ENCODE results near the gene KLHL36. TPM values are rescaled to one million over a fixed set of nuclear protein-coding genes. Genes with fewer than 3 reads are reported as not detected.
"Not testable (repeated sequence)": the region's sequence is repeated elsewhere in the genome, so short reads cannot be mapped to it uniquely, and the experiment has no call there.

KLHL36 gene
- total RNA-seq, 2 donors from 2014 or later: 49.7 to 62.7 TPM

DNA sequence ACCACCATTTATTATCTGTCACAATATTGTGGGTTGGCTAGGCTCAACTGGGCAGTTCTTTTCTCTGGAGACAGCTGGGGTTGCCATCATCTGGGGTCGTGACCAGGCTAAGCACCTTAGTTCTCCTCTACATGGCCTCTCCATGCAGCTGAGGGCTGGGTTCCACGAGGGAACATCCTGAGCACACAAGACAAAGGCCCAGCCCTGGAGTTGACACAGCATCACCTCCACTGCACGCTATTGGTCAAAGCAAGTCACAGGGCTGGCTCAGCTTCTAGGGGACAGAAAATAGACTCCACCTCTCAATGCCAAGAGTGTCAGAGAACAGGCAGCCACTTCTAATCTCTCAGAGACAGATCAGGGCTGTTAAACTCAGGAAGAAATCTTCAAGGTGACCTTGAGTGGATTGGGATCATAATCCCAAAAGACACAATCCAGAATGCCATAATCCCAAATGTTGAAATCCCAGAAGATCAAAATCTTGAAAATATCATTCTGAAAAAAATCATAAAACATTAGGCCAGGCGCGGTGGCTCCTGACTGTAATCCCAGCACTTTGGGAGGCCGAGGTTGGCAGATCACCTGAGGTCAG is 38.5 kb downstream of the KLHL36 start:
- H3K27me3 ChIP-seq: no peaks in the 10 kb centered on the region
- H3K9ac ChIP-seq (ENCODE audit: low read depth in 2 of 2, low read length in 2 of 2): no peak overlapping the region
- no peak for DNase-seq
- no peaks in the 10 kb centered on the region for H3K36me3 ChIP-seq
- no peaks in the 10 kb centered on the region for H3K9me3 ChIP-seq
- H3K4me1 ChIP-seq: no peaks in the 10 kb centered on the region
- TF ChIP-seq CTCF (IDR thresholded peaks at IDR 0.05): no peak
- no peak overlapping the region for H3K27ac ChIP-seq
- no peak overlapping the region for H3K4me3 ChIP-seq
- intact Hi-C loops (cut with DNase I): no loop called here

DNA sequence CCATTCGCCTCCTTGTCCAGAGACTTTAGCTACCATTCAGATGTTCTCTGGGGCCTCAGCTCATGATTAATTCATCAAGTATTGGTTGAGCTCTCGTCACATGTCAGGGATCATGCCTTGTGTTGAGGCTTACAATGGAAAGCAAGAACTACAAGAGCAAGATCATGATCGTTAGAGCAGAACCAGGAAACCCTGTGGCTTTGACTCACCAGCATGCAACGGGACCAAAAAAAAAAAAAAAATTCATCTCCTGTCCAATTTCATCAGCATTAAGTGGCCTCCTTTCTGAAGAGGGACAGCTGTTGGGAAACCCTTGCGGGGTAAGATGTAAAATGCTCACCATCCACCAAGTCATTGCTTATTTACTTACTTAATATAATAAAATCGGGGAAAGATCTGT is 39.4 kb downstream of the KLHL36 start:
- no peak overlapping the region for H3K9ac ChIP-seq (ENCODE audit: low read depth in 2 of 2, low read length in 2 of 2)
- no peaks in the 10 kb centered on the region for H3K36me3 ChIP-seq
- H3K27ac ChIP-seq: no peak overlapping the region
- H3K9me3 ChIP-seq: no peaks in the 10 kb centered on the region
- no peaks in the 10 kb centered on the region for H3K27me3 ChIP-seq
- no peaks in the 10 kb centered on the region for H3K4me1 ChIP-seq
- H3K4me3 ChIP-seq: no peak overlapping the region
- no peak for DNase-seq
- intact Hi-C loops (cut with DNase I): no loop called here
- TF ChIP-seq CTCF (IDR thresholded peaks at IDR 0.05): no peak

DNA sequence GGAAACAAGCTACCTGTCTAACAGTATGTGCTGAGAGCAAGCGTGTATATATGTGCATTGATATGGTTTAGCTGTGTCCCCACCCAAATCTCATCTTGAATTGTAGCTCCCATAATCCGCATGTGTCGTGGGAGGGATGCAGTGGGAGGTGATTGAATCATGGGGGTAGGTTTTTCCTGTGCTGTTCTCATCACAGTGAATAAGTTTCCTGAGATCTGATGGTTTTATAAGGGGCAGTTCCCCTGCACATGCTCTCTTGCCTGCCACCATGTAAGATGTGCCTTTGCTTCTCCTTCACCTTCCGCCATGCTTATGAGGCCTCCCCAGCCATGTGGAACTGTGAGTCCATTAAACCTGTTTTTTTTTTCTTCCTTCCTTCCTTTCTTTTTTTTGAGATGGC is 39.9 kb downstream of the KLHL36 start:
- H3K4me3 ChIP-seq; H3K9ac ChIP-seq (ENCODE audit: low read depth in 2 of 2, low read length in 2 of 2); DNase-seq; intact Hi-C loops (cut with DNase I); H3K36me3 ChIP-seq; H3K27me3 ChIP-seq; H3K9me3 ChIP-seq; H3K4me1 ChIP-seq; H3K27ac ChIP-seq: not testable (repeated sequence)

DNA sequence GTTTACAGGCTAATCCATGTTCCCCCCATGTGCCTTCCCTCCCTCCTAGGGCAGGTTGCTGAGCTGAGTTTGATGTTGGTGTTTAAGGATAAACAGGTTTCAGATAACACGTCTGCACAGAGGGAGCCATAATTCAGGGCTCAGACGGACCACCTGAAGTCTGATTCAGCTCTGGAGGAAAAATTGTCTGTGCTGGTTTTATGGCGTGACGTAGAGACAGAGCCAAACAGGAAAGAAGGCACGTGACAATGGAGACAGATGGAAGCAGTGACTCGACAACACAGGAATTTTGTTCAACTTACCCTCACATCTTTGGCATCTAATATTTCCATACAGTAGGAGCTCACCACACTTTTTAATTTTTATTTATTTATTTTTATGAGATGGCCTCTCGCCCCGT is 40.8 kb downstream of the KLHL36 start:
- intact Hi-C loops (cut with DNase I): no loop called here
- Histone ChIP-seq H3K4me1 (no peaks in the 10 kb centered on the region), H3K27me3 (no peaks in the 10 kb centered on the region), H3K36me3 (no peaks in the 10 kb centered on the region), H3K27ac (no peak overlapping the region), H3K9ac (ENCODE audit: low read depth in 2 of 2, low read length in 2 of 2) (no peak overlapping the region), H3K9me3 (no peaks in the 10 kb centered on the region), H3K4me3 (no peak overlapping the region)
- no peak for DNase-seq
- TF ChIP-seq CTCF (IDR thresholded peaks at IDR 0.05): no peak

DNA sequence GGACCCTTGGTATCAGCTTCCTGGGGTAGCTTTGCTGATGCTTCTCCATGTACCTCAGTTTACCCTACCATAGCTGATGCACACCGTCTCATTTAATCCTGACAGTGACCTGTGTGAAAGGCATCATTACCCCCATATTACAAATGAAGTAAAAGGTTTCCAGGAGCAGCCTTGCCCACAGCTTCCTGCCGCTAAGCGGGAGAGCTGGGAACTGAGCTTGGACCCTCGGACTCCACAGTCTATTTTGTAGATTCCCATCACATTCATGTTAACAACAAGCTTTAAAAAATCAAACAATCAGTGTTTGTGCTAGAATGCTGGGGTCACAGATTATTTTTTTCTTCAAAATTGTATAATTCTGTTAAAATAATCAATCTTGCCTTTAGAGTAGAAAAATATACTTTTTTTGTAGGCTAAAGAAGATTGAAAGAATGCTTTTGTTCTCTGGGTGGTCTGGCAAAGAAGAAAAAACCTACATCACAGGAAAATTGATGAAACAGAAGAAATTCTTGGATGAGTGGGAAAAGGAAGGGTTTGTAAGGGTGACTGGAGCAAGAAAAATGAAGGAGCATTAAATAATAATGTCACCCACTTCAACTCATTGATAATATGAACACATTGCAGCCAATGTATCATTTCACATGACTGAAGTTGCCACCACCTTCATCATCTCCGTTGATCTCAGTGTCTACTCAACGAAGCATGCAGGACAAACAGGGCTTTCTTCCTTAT is 41.9 kb downstream of the KLHL36 start:
- H3K4me3 ChIP-seq: no peak overlapping the region
- no peak for DNase-seq
- no peaks in the 10 kb centered on the region for H3K9me3 ChIP-seq
- no peak overlapping the region for H3K9ac ChIP-seq (ENCODE audit: low read depth in 2 of 2, low read length in 2 of 2)
- H3K27me3 ChIP-seq: no peaks in the 10 kb centered on the region
- no peak for TF ChIP-seq CTCF (IDR thresholded peaks at IDR 0.05)
- no peaks in the 10 kb centered on the region for H3K36me3 ChIP-seq
- intact Hi-C loops (cut with DNase I): no loop called here
- H3K4me1 ChIP-seq: no peaks in the 10 kb centered on the region
- no peak overlapping the region for H3K27ac ChIP-seq

Data from colonic mucosa (tissue), 4 donors.